ENCODE results near the gene PRSS53. TPM values are rescaled to one million over a fixed set of nuclear protein-coding genes. Genes with fewer than 3 reads are reported as not detected.

The PRSS53 gene
- total RNA-seq, 1 donor from 2014 or later: 2.2 TPM

DNA sequence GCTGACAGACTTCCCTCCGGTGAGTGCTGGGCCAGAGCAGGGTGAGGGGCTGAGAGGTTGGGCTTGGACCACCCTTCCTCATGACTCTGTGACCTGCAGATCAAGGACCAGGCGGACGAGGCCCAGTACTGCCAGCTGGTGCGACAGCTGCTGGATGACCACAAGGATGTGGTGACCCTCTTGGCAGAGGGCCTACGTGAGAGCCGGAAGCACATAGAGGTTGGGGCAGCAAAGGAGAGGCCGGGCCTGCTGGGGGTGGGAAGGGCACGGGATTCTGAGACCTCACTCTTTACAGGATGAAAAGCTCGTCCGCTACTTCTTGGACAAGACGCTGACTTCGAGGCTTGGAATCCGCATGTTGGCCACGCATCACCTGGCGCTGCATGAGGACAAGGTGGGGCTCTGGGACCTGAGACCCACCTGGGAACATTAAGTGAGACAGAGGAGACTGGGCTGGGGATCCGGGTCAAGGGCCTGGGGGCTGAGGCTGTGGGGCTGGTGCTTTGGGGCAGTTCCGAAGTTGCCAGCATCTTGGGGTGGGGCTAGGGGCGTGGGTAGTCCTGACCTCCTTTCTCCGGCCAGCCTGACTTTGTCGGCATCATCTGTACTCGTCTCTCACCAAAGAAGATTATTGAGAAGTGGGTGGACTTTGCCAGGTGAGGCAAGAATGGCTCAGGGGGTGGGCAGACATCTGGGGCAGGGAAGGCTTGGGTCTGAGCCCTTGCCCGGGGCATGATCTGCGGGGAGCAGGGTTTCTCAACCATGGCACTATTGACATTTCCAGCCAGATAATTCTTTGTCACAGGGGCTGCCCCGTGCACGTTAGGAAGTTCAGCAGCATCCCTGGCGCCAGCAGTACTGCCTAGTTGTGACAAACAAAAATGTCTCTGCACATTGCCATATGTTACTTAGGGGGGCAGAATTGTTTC is 21.6 kb upstream of the PRSS53 start:
- H3K4me3 ChIP-seq (ENCODE audit: low read depth, low read length): no peak overlapping the region
- DNase-seq (ENCODE audit: low read depth): no peak

GRCh38 chr16:31109622-31110021 is 20.9 kb upstream of the PRSS53 start:
- DNase-seq (ENCODE audit: low read depth): no peak
- TF ChIP-seq, protein P1, sequence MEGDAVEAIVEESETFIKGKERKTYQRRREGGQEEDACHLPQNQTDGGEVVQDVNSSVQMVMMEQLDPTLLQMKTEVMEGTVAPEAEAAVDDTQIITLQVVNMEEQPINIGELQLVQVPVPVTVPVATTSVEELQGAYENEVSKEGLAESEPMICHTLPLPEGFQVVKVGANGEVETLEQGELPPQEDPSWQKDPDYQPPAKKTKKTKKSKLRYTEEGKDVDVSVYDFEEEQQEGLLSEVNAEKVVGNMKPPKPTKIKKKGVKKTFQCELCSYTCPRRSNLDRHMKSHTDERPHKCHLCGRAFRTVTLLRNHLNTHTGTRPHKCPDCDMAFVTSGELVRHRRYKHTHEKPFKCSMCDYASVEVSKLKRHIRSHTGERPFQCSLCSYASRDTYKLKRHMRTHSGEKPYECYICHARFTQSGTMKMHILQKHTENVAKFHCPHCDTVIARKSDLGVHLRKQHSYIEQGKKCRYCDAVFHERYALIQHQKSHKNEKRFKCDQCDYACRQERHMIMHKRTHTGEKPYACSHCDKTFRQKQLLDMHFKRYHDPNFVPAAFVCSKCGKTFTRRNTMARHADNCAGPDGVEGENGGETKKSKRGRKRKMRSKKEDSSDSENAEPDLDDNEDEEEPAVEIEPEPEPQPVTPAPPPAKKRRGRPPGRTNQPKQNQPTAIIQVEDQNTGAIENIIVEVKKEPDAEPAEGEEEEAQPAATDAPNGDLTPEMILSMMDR (conservative IDR thresholded peaks at IDR 0.05; ENCODE audit: low read depth, low read length): no peak
- H3K4me3 ChIP-seq (ENCODE audit: low read depth, low read length): peak overlapping the region; percentile 87

More for the DNA sequence above, 21.6 kb upstream of the PRSS53 start:
- TF ChIP-seq, protein P1 (conservative IDR thresholded peaks at IDR 0.05; ENCODE audit: low read depth, low read length): no peak

GRCh38 chr16:31108794-31109558 is 20.2 kb upstream of the PRSS53 start:
- no peak for DNase-seq (ENCODE audit: low read depth)
- TF ChIP-seq, protein P1 (conservative IDR thresholded peaks at IDR 0.05; ENCODE audit: low read depth, low read length): no peak
- peak overlapping the region; percentile 87 for H3K4me3 ChIP-seq (ENCODE audit: low read depth, low read length)

GRCh38 chr16:31108035-31108793 is 19.5 kb upstream of the PRSS53 start, which contains the start of gene BCKDK:
TSS of gene BCKDK (plus strand) at chr16:31108386. CDS start at chr16:31109224, 838 bp downstream.
- DNase-seq (ENCODE audit: low read depth): no peak
- H3K4me3 ChIP-seq (ENCODE audit: low read depth, low read length): peak within 1 kb of the TSS; percentile 87
- TF ChIP-seq, protein P1 (conservative IDR thresholded peaks at IDR 0.05; ENCODE audit: low read depth, low read length): no peak

DNA sequence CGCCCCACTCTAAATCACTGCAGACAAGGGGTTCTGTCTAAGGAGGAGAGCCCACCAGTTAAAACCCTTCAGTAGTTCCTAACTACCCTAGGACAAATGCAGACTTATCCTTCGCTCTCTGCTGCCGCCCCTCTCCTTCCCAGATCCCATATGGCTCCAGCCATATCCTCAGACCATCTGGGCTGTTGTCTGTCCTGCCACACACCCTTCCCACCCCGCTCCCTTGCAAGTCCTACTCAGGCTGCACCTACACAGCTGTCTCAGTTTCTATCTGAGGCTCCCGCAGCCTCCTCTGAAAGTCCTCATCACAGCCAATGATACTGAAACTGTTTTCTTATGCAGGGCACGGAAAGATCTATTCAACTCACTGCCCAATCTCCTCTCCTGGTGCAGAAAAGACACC is 18.7 kb upstream of the PRSS53 start:
- TF ChIP-seq, protein P1 (conservative IDR thresholded peaks at IDR 0.05; ENCODE audit: low read depth, low read length): no peak
- H3K4me3 ChIP-seq (ENCODE audit: low read depth, low read length): no peak overlapping the region
- no peak for DNase-seq (ENCODE audit: low read depth)

Measured in epithelial cell of proximal tubule (primary cell).